ENCODE measurements around the gene POLE.

POLE gene

GRCh38 chr12:132687211-132688164 lies at the start of gene POLE, which contains the start of gene PXMP2:
POLE (minus strand) TSS chr12:132687342; CDS start chr12:132687315, 27 bp downstream.
PXMP2 (plus strand) TSS chr12:132687587; CDS start chr12:132687671, 84 bp downstream.
- peak; percentile 88 to 94 (median 89) for DNase-seq (ENCODE audit: low read depth in 2 of 3, low spot score in 1 of 3)

- DNase-seq (ENCODE audit: low read depth in 2 of 3, low spot score in 1 of 3) = no peak
Observed at GRCh38 chr12:132736913-132737312, 49.8 kb upstream of the POLE start.

DNA sequence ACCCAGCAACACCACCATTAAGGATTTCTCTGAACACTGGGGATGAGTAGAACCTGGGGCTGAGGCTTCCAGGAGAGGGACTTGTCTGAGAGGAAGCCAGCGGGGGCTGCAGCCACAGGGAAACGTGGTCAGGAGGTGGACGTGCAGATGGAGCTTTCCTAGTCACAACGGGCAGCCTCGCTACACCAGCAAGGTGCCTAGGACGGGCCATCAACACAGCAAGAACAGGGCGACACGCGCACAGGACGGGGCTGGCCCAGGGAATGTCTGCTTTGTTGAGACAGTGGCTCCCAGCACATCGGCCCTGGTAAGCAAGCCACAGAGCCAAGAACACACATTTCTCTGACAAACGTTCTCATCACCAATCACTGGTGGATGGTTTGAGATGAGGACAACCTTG lies 49.2 kb upstream of the POLE start:
- DNase-seq (ENCODE audit: low read depth in 2 of 3, low spot score in 1 of 3) = no peak

- DNase-seq (ENCODE audit: low read depth in 2 of 3, low spot score in 1 of 3) = no peak
Observed at GRCh38 chr12:132735496-132735895, 48.4 kb upstream of the POLE start.

DNA sequence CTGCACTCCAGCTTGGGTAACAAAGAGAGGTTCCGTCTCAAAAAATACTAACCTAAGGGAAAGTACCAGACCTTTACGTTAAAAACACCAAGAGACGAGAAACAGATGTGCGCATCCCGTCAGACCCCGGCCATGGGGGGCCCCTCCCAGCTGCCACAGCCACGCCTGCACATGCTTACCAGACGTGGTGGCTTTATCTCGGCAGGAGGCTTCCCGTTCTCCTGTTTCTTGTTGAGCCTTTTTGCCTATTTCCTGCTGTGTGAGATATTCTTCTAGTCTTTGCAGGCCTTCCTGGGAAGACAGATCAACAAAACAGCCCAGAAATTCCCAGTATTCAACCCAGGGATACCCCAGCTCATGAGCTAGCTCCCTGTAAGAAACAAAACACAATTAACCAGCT lies 47.1 kb upstream of the POLE start:
- no peak for DNase-seq (ENCODE audit: low read depth in 2 of 3, low spot score in 1 of 3)

GRCh38 chr12:132731574-132731973 lies 44.4 kb upstream of the POLE start:
- no peak for DNase-seq (ENCODE audit: low read depth in 2 of 3, low spot score in 1 of 3)

GRCh38 chr12:132730353-132730752 lies 43.2 kb upstream of the POLE start:
- no peak for DNase-seq (ENCODE audit: low read depth in 2 of 3, low spot score in 1 of 3)

DNA sequence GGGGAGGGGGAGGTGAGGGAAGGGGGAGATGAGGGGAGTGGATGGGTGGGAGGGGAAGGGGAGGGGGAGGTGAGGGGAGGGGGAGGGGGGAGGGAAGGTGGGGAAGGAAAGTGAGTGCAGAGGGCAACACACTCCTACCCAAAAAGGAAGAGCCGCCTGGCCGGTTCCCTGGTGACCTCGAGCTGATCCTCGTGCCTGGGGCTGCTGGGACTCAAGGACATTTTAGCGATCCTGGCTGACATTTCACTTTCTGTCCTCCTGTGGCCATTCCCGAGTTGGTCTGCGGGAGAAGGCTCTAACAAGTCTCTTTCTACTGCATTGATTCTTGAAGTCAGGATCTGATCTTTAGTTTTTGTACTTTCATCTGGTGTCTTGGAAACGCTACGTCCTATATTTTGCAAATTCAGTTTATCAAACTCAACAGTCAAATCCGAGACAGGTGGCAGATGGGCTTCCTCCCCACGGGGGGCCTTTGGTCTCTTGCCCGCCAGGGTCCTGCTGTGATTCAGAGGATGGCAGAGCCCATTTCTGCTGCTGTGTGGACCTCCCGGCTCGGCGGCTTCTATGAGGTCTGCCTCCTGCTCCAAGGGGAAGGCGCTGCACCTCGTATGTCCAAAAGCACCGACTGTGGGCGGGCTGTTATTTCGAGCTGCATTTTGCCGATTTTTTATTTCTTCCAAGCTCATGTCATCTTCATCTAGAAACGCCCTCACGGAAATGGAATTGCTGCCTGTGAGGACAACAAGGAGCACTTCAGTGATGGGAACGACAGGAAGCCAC lies 42.6 kb upstream of the POLE start:
- no peak for DNase-seq (ENCODE audit: low read depth in 2 of 3, low spot score in 1 of 3)

GRCh38 chr12:132728502-132728901 lies 41.4 kb upstream of the POLE start:
- DNase-seq (ENCODE audit: low read depth in 2 of 3, low spot score in 1 of 3) = no peak

GRCh38 chr12:132727091-132727794 lies 40.1 kb upstream of the POLE start:
- no peak for DNase-seq (ENCODE audit: low read depth in 2 of 3, low spot score in 1 of 3)

DNA sequence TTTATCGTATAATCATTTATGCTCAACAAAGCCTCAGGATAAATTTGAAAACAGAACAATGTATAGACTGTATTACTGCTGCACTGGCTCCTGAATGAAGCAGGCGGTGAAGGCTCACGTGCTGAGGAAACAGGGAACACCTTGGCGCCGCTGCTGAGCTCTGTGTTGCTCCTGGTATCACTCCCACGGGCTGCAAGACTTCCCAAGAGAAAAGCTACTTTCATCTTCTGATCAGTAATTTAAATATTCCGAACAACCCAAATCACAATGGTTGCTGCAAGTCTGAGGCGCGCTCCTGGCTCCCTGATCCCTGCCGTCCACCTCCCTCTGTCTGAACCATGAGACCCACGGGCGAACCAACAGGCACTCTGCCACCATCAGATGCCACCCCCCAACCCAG lies 39.2 kb upstream of the POLE start:
- DNase-seq (ENCODE audit: low read depth in 2 of 3, low spot score in 1 of 3) = no peak

DNA sequence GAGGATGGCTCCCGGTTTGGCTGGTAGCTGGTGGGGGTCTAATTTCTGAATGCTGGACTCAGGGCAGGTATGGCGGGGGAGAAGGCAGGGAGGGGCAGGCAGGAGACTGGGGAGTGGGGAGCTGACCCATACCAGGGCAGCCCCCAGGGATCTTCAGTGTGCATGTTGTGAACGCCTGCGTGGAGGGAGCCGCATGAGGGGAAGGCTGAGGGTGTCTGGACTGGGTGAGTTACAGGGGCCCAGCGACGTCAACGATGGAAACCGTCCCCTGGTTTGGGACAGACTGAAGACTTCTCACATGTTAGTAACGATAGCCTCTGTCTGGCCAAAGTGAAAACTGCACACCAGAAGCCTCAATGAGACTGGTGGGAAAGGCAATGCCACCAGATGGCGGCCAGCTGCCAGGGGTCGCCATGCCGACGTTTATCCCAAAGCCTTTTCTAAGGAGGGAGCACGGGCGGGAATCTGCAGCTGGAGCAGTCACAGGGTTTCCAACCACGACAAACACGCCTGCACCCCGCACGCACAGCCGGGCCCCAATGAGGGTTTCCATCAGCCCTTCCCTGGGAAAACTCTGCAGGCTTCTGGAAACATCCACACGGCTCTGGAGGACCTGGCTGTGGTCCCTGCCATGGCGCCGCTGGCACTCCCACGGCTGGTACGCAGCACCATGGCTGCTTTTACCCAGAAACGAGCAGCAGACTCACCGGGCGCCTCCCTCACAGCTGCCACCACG lies 37.5 kb upstream of the POLE start:
- no peak for DNase-seq (ENCODE audit: low read depth in 2 of 3, low spot score in 1 of 3)

DNA sequence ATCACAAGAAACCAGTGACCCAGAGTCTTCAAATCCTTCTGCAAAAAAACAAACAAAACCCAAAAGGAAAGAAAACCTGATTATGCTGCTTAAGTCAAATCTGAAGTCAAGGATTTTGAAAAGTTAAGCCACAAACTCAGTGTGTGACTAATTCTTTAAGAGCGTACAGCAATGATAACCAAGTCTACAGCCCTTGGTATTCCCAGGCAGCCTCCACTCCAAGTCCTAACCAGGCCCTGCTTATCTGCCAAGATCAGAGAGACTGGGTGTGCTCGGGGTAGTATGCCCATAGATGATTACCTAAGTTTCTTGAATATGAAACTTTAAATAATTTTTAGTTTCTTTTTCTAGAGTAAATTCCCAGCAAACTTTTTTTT lies 36.6 kb upstream of the POLE start:
- DNase-seq (ENCODE audit: low read depth in 2 of 3, low spot score in 1 of 3) = no peak

DNA sequence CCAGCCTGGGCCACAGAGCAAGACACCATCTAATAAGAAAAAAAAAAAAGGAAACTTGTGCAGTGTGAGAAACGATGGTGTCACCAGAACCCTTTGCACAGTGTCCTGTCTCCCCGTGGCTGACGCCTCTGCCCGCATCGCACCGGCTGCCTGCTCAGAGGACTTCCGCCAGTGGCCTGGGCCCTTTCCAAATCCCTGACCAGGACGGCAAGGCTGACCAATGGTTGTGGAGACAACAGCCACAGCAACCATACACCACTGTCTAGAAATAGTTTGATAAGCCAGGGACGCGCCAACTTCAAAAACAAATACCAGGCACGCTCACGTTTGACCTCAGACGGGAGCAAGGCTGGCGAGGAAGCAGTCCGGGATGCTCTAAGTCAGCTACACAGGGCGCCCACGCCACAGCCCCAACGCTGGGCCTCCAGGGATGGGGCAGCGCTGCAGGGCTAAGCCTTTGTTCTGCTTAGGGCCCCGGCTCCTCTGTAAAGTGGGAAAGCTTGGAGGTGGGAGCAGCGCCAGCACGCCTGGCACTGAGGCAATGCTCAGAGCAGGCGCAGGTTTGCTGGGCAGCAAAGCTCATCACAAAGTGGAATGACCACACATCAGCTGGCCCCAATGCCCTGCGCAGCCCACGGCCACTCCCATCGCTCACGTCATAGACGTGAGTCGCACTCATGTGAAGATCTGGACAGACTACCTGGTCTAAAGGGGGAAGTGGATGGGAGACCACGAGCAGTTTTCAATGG lies 36.0 kb upstream of the POLE start:
- no peak for DNase-seq (ENCODE audit: low read depth in 2 of 3, low spot score in 1 of 3)

DNA sequence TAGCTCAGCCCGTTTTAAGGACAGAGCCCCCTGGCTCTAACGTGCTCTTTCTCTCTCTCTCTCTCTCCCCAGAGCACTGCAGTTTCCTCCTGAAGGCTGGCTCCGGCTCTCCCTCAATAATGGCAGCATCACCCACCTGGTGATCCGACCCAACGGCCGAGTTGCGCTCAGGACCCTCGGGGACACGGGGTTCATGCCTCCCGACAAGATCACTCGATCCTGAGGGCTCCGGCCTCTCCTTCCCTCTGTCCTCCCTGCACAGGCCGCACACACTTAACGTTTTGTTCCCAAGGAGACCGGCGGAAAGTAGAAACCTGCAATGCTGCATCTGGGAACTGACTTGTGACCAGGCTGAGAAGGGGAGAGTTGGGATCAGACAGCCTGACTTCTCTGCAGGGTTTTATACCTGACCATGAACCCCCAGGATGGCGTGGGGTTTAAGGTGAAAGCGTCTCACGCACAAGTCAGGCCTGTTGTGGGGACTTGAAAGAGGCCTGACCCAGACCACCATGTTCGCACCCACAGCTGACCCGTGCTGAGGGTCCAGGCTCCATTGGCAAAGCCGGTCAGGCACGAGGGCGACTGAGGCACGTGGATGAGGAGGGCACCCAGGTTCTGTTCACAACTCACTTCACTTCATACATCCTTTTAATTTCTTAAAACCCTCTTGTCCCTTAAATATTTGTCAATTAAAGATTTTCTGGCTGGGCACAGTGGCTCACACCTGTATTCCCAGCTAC lies 33.6 kb upstream of the POLE start:
- no peak for DNase-seq (ENCODE audit: low read depth in 2 of 3, low spot score in 1 of 3)

DNA sequence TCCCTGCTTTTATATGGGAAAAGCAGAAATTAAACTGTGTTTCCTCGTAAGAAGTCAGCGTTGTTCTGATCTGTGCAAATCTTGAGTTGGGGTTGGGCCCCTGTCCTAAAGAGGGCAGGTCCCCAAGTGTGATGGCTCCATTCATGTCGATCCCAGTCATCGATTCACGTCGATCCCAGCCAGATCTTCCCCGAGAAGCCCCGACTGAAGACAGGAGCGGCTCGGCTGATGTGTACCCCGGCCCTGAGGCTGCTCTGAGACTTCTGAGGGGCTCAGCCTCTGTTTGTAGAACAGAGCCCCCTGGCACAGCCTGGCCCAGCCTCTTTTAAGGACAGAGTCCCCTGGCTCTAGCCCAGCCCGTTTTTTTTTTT lies 32.8 kb upstream of the POLE start:
- no peak for DNase-seq (ENCODE audit: low read depth in 2 of 3, low spot score in 1 of 3)

DNA sequence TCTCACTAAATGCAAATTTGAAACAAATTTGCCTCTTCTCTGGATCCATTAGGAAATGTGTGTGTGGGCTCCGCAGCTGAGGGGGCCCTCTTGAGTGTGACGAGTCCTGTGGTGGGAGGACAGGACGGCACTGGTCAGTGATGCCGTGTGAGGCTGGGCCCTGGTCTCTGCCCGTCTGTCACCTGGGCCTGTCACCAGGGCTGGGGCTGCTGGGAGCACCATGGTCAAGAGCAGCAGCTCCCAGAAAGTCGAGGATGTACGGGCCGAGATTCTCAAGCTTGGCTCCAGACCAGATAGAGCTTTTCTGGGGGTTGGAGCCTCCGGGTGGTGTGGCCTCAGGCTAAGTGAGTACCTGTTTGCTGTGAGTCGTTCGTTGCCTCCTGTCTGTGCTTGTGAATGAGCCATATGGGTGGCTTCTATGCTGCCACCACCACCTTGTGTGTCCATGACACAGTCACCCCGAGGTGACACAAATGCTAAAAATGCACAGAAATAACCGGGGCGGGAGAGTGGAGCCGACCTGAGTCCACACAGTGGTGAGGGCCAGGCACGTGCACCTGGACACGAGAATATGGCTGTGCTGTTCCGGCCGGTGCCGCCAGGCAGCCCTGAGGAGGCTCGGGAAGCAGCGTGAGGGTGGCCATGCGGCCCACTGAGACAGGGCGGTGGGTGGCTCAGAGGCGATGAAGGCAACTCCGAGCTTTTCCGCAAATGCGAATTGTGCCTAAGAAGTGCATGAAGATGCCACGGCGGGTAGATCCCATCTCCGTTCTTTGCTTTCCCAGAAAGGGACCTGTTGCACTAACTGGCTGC lies 32.2 kb upstream of the POLE start:
- no peak for DNase-seq (ENCODE audit: low read depth in 2 of 3, low spot score in 1 of 3)

DNA sequence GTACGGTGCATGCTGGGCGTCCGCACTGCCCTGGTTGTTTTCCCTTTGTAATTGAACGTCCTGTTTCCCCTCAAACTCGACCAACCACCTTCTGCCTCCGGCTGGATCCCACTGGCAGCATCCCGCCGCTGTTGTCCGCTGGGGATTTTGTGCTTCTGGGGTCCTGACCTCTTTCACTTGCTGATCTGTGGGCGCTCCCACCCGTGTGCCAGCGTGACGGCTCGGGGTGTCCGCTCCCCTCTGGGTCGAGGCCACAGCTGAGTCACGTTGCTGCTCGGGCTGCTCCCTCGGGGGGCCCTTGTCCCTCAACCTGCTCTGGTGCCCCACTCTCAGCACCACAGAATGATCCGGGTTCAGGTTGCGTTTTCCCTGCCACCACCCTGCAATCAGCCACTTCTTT lies 31.5 kb upstream of the POLE start:
- DNase-seq (ENCODE audit: low read depth in 2 of 3, low spot score in 1 of 3) = no peak

Data from stimulated activated CD4-positive, alpha-beta T cell treated with anti-CD3 and anti-CD28 coated beads, Interleukin-12 subunit alpha, Interleukin-12 subunit beta, amount 100 ng/mL, for 48 hours (primary cell).